Liver (tissue), 9 donors: Measurements from ENCODE around the gene MB21D2. TPM values are rescaled to one million over a fixed set of nuclear protein-coding genes. Genes with fewer than 3 reads are reported as not detected.

Source experiments
- DNase-seq: peaks from one replicate; pipeline ENCODE4 v3.0.0-alpha.2; 2017; ENCODE audit warnings: low spot score
- H3K27ac ChIP-seq, 2 donors: one replicate each; pipeline ENCODE4 v1.7.0; 2013; ENCODE audit warnings: inconsistent platforms in 2 of 2, low read length in 2 of 2, control low read depth in 1 of 2, low read depth in 1 of 2, mild to moderate bottlenecking in 1 of 2
- H3K27me3 ChIP-seq, 4 donors: one replicate each; pipeline versions ENCODE4 v1.6.1 to v1.7.0; 2013; ENCODE audit warnings: low read length in 3 of 4, inconsistent platforms in 1 of 4, mild to moderate bottlenecking in 1 of 4, moderate library complexity in 1 of 4; ENCODE audit not compliant: control insufficient read depth in 4 of 4, insufficient read depth in 4 of 4
- H3K36me3 ChIP-seq, 4 donors: one replicate each; pipeline versions ENCODE4 v1.6.1 to v1.7.0; 2013; ENCODE audit warnings: low read length in 3 of 4, mild to moderate bottlenecking in 3 of 4, low read depth in 1 of 4, moderate library complexity in 1 of 4; ENCODE audit not compliant: control insufficient read depth in 4 of 4, insufficient read depth in 3 of 4
- H3K4me1 ChIP-seq, 4 donors: one replicate each; pipeline versions ENCODE4 v1.6.1 to v1.7.0; 2013; ENCODE audit warnings: low read length in 3 of 4, mild to moderate bottlenecking in 3 of 4, moderate library complexity in 1 of 4; ENCODE audit not compliant: control insufficient read depth in 4 of 4, insufficient read depth in 4 of 4
- H3K4me3 ChIP-seq, 3 donors: one replicate each; pipeline versions ENCODE4 v1.6.1 to v1.7.0; 2013; ENCODE audit warnings: low read length in 3 of 3, control low read depth in 1 of 3, low read depth in 1 of 3, mild to moderate bottlenecking in 1 of 3
- H3K9ac ChIP-seq, 2 donors: one replicate each; pipeline ENCODE4 v1.7.0; 2013; ENCODE audit warnings: low read length in 2 of 2, mild to moderate bottlenecking in 2 of 2, moderate library complexity in 2 of 2, control low read depth in 1 of 2, low read depth in 1 of 2
- H3K9me3 ChIP-seq, 4 donors: one replicate each; pipeline versions ENCODE4 v1.6.1 to v1.7.0; 2013; ENCODE audit warnings: low read length in 3 of 4; ENCODE audit not compliant: control insufficient read depth in 4 of 4
- ATF3 ChIP-seq: IDR thresholded peaks from 2 replicates; pipeline ENCODE4 v1.6.1; 2016; ENCODE audit warnings: antibody characterized with exemption
- EGR1 ChIP-seq, 2 donors: IDR thresholded peaks; 2 replicates each; pipeline ENCODE4 v1.6.1; 2016 to 2018; ENCODE audit warnings: antibody characterized with exemption in 2 of 2, low read depth in 2 of 2
- FOXA1 ChIP-seq: IDR thresholded peaks from 2 replicates; pipeline ENCODE4 v1.6.1; 2016; ENCODE audit warnings: antibody characterized with exemption
- FOXA2 ChIP-seq: IDR thresholded peaks from 2 replicates; pipeline ENCODE4 v1.6.1; 2016; ENCODE audit warnings: antibody characterized with exemption
- GABPA ChIP-seq, 2 donors: IDR thresholded peaks in 1 of 2; conservative IDR thresholded peaks in 1 of 2; 2 replicates each; pipeline ENCODE4 v1.6.1; 2016; ENCODE audit warnings: antibody characterized with exemption in 2 of 2, mild to moderate bottlenecking in 1 of 2, moderate library complexity in 1 of 2
- HNF4A ChIP-seq, 2 donors: conservative IDR thresholded peaks; 2 replicates each; pipeline ENCODE4 v1.6.1; 2016; ENCODE audit warnings: antibody characterized with exemption in 2 of 2, mild to moderate bottlenecking in 2 of 2
- NR2F2 ChIP-seq: IDR thresholded peaks from 2 replicates; pipeline ENCODE4 v1.6.1; 2016; ENCODE audit warnings: antibody characterized with exemption
- RAD21 ChIP-seq, 2 donors: IDR thresholded peaks; 2 replicates each; pipeline ENCODE4 v1.6.1; 2016; ENCODE audit warnings: antibody characterized with exemption in 2 of 2, mild to moderate bottlenecking in 2 of 2
- RXRA ChIP-seq, 2 donors: IDR thresholded peaks; 2 replicates each; pipeline ENCODE4 v1.6.1; 2017 to 2018; ENCODE audit warnings: antibody characterized with exemption in 2 of 2, mild to moderate bottlenecking in 1 of 2
- SP1 ChIP-seq: IDR thresholded peaks from 2 replicates; pipeline ENCODE4 v1.6.1; 2018; ENCODE audit warnings: antibody characterized with exemption, mild to moderate bottlenecking
- TAF1 ChIP-seq: conservative IDR thresholded peaks from 2 replicates; pipeline ENCODE4 v1.6.1; 2016; ENCODE audit warnings: antibody characterized with exemption, mild to moderate bottlenecking
- YY1 ChIP-seq: IDR thresholded peaks from 2 replicates; pipeline ENCODE4 v1.6.1; 2016; ENCODE audit warnings: antibody characterized with exemption, mild to moderate bottlenecking
- ZBTB33 ChIP-seq: IDR thresholded peaks from 2 replicates; pipeline ENCODE4 v1.6.1; 2016; ENCODE audit warnings: antibody characterized with exemption
- WGBS: extraction: QIAGEN DNeasy Blood & Tissue Kit; methylation state at CpG from one replicate; pipeline ENCODE4 v1.1.7; 2013; 5-methylcytosine and 5-hydroxymethylcytosine counted together
- polyA plus RNA-seq, 2 donors: library from polyadenylated mRNA; stranded (reverse) in 1 of 2; unstranded in 1 of 2; fragments of 200-250 nt in 1 of 2; fragments of >200 nt in 1 of 2; fragmentation: Nextera tagmentation in 1 of 2; extraction: Ambion mirVana in 1 of 2; gene quantifications; one replicate each; pipeline versions ENCODE4 v1.2.1 to v1.2.3, GENCODE V29; 2013 to 2015
- total RNA-seq, 2 donors: library from RNA; depleted of rRNA; stranded (reverse); fragments of >200 nt; gene quantifications; one replicate each; pipeline ENCODE4 v1.2.3, GENCODE V29; 2014
- TF ChIP-seq, protein P1 (sequence below): IDR thresholded peaks from 2 replicates; pipeline ENCODE4 v1.6.1; 2016; ENCODE audit warnings: antibody characterized with exemption, mild to moderate bottlenecking
- TF ChIP-seq, protein P2 (sequence below): fragments of 150-350 bp; IDR thresholded peaks from 2 replicates; pipeline ENCODE4 v1.5.1; 2017; ENCODE audit warnings: improper control_type of control experiment, low read depth, low read length; ENCODE audit not compliant: missing input control
- TF ChIP-seq, protein P3 (sequence below): IDR thresholded peaks from 2 replicates; pipeline ENCODE4 v1.6.1; 2016; ENCODE audit warnings: antibody characterized with exemption
- donor health status: healthy.
- donor health status: healthy.
- donor health status: healthy.
- donor health status: healthy.
- donor health status: healthy.

The MB21D2 gene
- total and polyA plus RNA-seq, 4 donors: 0.13 to 1.9 (median 0.46) TPM

- no peak overlapping the region for H3K9ac ChIP-seq
- no peak overlapping the region for H3K4me3 ChIP-seq
- no peak overlapping the region for H3K27ac ChIP-seq
- peaks cover 2 to 20% (median 14%) of the 10 kb centered on the region in 4 donors for H3K4me1 ChIP-seq
- peaks cover 0 to 4% (median 2%) of the 10 kb centered on the region in 4 donors for H3K27me3 ChIP-seq
- no peaks in the 10 kb centered on the region for H3K36me3 ChIP-seq
- H3K9me3 ChIP-seq: no peaks in the 10 kb centered on the region
- 90% methylated on average over 3 of the region's 3 CpGs for WGBS
- DNase-seq: no peak
- TF ChIP-seq RAD21 (IDR thresholded peaks at IDR 0.05) (no peak), HNF4A (conservative IDR thresholded peaks at IDR 0.05) (no peak)
Observed at GRCh38 chr3:192920411-192920810, 2.8 kb upstream of the MB21D2 start.

DNA sequence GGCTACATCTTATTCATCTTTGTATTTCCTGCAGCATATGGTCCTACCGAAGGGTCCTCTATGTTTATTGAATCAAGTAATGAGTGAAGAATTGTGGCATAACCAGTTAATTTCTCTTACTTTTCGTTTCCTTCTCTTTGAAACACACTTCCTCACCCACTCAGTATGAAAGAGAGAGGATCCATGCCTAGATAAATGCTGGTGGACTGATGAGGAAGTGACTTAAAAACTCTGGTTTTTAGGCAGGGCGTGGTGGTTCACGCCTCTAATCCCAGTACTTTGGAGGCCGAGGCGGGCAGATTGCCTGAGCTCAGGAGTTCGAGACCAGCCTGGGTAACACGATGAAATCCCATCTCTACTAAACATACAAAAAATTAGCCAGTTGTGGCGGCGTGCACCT lies 2.2 kb upstream of the MB21D2 start:
- H3K9me3 ChIP-seq: no peaks in the 10 kb centered on the region
- WGBS: 83% methylated on average over 10 of the region's 10 CpGs
- TF ChIP-seq SP1: no peak
- TF ChIP-seq, protein P1, sequence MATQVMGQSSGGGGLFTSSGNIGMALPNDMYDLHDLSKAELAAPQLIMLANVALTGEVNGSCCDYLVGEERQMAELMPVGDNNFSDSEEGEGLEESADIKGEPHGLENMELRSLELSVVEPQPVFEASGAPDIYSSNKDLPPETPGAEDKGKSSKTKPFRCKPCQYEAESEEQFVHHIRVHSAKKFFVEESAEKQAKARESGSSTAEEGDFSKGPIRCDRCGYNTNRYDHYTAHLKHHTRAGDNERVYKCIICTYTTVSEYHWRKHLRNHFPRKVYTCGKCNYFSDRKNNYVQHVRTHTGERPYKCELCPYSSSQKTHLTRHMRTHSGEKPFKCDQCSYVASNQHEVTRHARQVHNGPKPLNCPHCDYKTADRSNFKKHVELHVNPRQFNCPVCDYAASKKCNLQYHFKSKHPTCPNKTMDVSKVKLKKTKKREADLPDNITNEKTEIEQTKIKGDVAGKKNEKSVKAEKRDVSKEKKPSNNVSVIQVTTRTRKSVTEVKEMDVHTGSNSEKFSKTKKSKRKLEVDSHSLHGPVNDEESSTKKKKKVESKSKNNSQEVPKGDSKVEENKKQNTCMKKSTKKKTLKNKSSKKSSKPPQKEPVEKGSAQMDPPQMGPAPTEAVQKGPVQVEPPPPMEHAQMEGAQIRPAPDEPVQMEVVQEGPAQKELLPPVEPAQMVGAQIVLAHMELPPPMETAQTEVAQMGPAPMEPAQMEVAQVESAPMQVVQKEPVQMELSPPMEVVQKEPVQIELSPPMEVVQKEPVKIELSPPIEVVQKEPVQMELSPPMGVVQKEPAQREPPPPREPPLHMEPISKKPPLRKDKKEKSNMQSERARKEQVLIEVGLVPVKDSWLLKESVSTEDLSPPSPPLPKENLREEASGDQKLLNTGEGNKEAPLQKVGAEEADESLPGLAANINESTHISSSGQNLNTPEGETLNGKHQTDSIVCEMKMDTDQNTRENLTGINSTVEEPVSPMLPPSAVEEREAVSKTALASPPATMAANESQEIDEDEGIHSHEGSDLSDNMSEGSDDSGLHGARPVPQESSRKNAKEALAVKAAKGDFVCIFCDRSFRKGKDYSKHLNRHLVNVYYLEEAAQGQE: no peak
- TF ChIP-seq NR2F2: no peak
- TF ChIP-seq, protein P2, sequence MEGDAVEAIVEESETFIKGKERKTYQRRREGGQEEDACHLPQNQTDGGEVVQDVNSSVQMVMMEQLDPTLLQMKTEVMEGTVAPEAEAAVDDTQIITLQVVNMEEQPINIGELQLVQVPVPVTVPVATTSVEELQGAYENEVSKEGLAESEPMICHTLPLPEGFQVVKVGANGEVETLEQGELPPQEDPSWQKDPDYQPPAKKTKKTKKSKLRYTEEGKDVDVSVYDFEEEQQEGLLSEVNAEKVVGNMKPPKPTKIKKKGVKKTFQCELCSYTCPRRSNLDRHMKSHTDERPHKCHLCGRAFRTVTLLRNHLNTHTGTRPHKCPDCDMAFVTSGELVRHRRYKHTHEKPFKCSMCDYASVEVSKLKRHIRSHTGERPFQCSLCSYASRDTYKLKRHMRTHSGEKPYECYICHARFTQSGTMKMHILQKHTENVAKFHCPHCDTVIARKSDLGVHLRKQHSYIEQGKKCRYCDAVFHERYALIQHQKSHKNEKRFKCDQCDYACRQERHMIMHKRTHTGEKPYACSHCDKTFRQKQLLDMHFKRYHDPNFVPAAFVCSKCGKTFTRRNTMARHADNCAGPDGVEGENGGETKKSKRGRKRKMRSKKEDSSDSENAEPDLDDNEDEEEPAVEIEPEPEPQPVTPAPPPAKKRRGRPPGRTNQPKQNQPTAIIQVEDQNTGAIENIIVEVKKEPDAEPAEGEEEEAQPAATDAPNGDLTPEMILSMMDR: no peak
- TF ChIP-seq HNF4A (conservative IDR thresholded peaks at IDR 0.05): no peak
- TF ChIP-seq YY1: no peak
- no peak for TF ChIP-seq FOXA1
- no peak for TF ChIP-seq TAF1
- no peak for TF ChIP-seq EGR1 (IDR thresholded peaks at IDR 0.05; ENCODE audit: low read depth in 2 of 2)
- TF ChIP-seq FOXA2: no peak
- no peak for TF ChIP-seq GABPA (IDR thresholded peaks at IDR 0.05 in 1 of 2, conservative IDR thresholded peaks at IDR 0.05 in 1 of 2)
- H3K27me3 ChIP-seq: peaks cover 0 to 5% (median 2%) of the 10 kb centered on the region in 4 donors
- no peaks in the 10 kb centered on the region for H3K36me3 ChIP-seq
- peaks cover 2 to 20% (median 14%) of the 10 kb centered on the region in 4 donors for H3K4me1 ChIP-seq
- H3K4me3 ChIP-seq: no peak overlapping the region
- H3K9ac ChIP-seq: no peak overlapping the region
- H3K27ac ChIP-seq: no peak overlapping the region
- no peak for DNase-seq

DNA sequence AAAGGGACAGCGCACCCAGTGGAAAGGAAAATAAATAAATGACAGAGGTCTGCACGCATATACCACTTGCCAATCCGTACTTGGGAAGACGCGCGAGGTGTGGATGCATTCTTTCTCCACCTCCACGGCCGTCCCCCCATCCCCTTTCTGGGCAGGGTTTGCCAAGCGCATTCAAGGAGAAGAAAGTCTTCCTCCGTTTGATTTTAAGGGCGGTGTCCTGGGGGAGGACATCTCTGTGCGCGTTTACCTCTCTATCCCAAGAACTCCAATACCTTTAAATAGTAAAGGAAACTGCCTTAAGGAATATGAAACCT lies 576 bp upstream of the MB21D2 start:
- Histone ChIP-seq H3K27me3 (peaks cover 0 to 7% (median 3%) of the 10 kb centered on the region in 4 donors), H3K27ac (peak overlapping the region; percentile 76 to 77), H3K36me3 (no peaks in the 10 kb centered on the region), H3K9ac (no peak overlapping the region), H3K9me3 (no peaks in the 10 kb centered on the region), H3K4me3 (peak overlapping the region in 2 of 3 donors; percentile 75 to 76), H3K4me1 (peaks cover 2 to 20% (median 14%) of the 10 kb centered on the region in 4 donors)
- DNase-seq: no peak
- 3% methylated on average over 13 of the region's 13 CpGs for WGBS
- TF ChIP-seq, protein P2: no peak
- TF ChIP-seq GABPA (IDR thresholded peaks at IDR 0.05 in 1 of 2, conservative IDR thresholded peaks at IDR 0.05 in 1 of 2) (no peak), RXRA (IDR thresholded peaks at IDR 0.05) (no peak), FOXA1 (no peak), NR2F2 (no peak), EGR1 (IDR thresholded peaks at IDR 0.05; ENCODE audit: low read depth in 2 of 2) (no peak), ATF3 (no peak), ZBTB33 (no peak), RAD21 (IDR thresholded peaks at IDR 0.05) (peak in 1 of 2 donors; percentile 20), HNF4A (conservative IDR thresholded peaks at IDR 0.05) (no peak), SP1 (no peak)
- TF ChIP-seq, protein P3, sequence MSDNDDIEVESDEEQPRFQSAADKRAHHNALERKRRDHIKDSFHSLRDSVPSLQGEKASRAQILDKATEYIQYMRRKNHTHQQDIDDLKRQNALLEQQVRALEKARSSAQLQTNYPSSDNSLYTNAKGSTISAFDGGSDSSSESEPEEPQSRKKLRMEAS: peak; percentile 25
